ENCODE results near the gene SIX2.

DNA sequence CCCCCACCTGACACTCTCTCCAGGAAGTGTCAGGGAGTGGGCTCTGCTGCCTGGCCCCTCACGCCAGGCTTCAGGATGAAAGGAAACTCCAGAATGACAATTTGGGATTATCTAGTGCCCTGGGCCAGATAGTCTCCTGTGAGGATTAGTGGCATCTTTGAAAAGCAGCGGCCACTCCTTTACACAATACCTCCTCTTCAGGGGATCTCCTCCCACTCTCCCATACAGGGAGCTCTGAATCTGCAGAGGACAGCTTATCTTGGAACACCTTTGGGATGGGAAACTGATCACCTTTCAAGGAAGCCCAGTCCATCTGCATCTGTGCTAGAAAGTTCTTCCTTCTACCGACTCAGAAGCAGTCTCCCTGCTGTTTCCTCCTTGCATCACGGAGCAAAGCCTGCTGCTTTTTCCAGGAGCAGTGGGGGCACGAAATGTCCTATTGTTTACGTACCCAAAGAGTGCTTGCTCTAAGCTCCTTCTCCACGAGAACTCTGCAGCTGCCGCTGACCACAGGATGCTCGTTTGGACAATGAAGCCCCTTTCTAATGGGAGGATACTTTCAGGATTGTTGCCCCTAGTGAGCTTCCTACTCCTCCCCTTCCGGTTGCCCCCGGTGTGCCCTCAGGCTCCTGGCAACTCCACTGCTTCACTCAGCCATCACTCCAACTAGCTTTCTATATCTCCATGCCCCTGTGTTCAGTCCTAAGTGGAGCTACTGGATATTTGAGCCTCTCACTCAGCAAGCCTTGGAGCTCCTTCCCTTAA is 36.3 kb downstream of the SIX2 start:
- TF ChIP-seq POLR2A (IDR thresholded peaks at IDR 0.05) = no peak
- TF ChIP-seq, protein P1, sequence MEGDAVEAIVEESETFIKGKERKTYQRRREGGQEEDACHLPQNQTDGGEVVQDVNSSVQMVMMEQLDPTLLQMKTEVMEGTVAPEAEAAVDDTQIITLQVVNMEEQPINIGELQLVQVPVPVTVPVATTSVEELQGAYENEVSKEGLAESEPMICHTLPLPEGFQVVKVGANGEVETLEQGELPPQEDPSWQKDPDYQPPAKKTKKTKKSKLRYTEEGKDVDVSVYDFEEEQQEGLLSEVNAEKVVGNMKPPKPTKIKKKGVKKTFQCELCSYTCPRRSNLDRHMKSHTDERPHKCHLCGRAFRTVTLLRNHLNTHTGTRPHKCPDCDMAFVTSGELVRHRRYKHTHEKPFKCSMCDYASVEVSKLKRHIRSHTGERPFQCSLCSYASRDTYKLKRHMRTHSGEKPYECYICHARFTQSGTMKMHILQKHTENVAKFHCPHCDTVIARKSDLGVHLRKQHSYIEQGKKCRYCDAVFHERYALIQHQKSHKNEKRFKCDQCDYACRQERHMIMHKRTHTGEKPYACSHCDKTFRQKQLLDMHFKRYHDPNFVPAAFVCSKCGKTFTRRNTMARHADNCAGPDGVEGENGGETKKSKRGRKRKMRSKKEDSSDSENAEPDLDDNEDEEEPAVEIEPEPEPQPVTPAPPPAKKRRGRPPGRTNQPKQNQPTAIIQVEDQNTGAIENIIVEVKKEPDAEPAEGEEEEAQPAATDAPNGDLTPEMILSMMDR (IDR thresholded peaks at IDR 0.05) = no peak
